Stimulated activated CD8-positive, alpha-beta memory T cell treated with anti-CD3 and anti-CD28 coated beads, Interleukin-4, amount 100 ng/mL, for 1 hour (primary cell): Measurements from ENCODE around the gene ADAM22.

Experiments used
- DNase-seq, 2 donors: peaks; one replicate each; pipeline ENCODE4 v3.0.0-alpha.2; 2020; ENCODE audit warnings: low read depth in 2 of 2, low spot score in 1 of 2

The ADAM22 gene

DNA sequence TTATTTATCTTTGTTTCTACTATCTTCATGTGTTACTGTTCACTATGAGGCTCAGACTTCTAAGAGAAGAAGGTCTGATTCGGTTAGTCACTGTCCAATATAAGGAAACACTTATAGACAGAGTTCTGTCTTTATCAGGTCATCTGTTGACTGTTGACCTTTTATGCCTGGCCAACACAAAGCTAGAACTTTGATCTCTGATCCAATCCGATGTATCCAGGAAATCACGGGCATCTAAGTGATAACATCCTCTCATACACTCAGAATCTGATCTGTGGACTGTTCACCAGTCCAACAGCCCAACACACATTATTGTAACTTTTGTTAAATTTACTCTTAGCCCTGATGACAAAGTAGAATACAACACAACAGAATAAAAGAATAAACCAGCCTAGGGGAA is 171.2 kb downstream of the ADAM22 start:
- no peak for DNase-seq

DNA sequence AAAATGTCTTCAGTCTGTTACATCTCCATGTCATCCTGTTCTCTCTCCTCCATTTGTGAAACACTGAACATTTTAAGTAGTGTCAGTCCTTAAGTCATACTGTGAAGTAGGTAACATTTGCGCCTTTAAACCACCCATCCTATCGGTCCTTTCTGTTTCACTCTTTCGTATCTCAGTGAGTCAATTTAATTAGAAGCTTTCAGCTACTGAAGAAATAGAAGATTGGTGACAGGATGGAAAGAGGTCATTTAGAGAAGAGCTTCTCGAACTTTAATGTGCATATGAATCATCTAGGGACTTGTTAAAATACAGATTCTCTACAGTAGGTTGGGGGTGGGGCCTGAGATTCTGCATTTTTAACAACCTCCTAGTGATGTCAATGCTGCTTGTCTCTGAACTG is 172.4 kb downstream of the ADAM22 start:
- DNase-seq, result no peak

DNA sequence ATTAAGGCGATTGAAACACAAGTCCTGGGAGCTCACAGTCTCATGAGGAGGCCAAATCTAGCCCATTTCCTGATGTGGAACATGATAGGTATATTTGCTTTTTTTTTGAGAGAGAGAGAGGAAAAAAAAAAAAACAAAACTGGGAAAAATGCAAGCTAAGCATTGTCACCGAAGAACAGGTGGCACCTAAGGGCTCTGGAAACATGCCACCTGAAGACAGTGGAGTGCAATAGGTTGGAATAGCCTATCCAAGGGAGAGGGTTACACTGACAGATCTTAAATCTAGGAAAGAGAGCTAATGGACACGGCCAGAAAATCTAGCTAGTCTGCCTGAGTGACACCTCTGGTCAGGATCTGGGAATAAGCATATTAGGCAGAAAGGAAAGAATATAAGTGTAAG is 175.6 kb downstream of the ADAM22 start:
- DNase-seq, result no peak

DNA sequence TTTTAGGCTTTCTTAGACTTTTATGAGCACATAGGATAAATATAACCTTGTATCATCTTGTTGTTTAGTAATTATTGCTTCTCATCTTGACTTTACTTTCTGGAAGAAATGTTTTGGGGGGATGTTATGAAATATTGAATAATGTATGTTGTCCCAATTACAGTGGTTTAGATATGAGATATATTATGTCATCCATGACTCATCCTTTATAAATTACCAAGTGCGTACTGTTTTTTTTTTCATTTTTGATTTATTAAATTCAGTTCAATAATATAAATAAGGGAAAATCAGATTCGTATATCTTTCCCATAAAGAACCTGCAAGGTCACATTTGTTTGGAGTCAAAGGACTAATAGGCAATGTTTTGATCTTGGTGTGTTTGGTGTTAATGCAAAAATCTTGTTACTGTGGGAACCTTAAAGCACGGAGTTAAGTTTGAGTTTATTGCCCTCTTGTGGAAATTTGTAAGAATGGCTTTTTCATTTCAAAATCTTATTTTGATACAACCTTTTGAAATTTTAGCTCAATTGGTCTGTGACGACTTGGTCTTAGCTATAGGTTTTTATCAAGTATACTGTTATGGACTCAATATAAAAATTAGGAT is 177.2 kb downstream of the ADAM22 start:
- DNase-seq, result no peak

DNA sequence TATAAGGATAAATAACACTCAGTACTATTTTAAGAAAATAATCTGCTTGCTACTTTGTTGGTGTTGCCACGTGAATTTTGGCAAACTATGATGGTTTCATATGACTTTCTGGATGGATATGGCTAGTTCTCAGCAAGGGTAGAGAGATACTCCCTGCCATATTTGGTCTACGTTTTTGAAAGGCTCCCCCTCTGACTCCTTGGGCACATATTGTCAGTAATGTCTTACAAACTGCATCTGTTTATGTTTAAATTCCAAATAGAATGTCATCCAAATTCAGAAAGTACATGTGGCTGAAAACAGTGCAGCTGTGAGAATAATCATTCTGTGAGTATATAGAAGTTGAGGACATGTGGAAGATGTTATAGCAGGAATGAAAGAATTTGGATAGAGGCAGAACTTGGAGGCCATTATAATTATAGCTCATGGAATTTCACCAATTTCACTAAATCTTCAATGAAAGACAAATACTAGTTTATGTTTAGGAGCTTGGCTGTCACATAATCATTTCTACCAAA is 178.0 kb downstream of the ADAM22 start:
- no peak for DNase-seq

DNA sequence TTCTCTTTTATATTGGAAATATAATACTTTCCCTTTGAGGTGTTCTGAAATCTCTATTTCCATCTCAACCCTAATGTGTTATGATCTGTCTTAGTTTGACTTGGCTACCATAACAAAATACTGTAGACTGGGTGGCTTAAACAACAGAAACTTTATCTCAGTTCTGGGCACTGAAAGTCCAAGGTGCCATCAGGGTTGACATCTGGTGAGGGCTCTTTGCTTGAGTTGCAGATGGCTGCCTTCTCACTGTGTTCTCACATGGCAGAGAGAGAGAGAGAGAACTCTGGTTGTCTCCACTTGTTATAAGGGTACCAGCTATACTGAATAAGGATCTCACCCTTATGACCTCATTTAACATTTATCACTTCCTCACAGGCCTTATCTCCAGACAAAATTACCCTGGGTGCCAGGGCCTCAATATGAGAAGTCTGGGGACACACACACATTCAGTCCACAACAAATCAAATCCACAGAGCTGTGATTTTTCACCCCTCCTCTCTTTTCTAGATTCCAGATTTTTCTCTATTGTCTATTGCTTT is 181.3 kb downstream of the ADAM22 start:
- DNase-seq, result no peak

DNA sequence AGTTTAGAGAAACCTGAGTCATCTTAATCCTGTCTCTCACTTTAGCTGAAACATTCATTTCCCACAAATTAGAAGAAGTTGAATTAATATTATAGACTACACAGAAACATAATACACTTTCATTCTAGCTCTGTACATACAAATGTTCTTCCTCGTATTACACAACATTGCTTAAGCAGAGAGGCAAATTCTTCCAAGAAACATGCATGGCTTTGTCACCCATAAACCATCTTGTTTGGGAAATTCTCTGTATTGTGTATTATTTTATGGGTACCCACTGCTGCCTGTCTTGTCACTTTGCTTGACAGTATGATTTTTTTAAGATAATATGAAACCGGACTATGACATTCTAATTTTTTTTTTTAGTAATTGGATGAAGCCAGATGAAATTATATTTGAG is 181.8 kb downstream of the ADAM22 start:
- DNase-seq, result no peak

DNA sequence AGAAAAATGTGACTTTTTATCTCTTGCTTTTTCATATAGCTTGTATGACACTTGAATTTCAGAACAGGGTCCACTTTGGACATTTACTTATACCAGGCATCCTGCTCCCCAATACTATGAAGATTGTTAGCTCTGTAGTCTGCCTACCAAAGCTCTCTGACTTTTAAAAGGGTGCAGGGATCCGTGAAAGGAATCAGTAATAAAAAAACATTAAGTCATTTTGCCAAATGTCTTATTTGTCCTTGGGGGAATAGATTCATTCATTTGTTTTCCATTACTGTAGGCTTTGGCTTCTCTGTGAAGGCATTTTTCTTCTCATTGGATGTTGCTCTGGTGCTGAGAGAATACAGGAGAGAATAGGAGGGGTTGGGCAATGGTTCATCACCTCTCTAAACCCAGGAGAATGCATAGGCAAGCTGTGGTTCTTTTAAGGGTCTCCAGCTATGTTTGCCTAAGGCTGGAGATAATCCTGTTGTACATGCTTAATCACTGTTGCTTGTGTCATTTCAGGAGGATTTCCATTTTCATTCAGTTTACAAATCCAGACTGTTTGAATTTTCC is 182.3 kb downstream of the ADAM22 start:
- DNase-seq, result no peak

DNA sequence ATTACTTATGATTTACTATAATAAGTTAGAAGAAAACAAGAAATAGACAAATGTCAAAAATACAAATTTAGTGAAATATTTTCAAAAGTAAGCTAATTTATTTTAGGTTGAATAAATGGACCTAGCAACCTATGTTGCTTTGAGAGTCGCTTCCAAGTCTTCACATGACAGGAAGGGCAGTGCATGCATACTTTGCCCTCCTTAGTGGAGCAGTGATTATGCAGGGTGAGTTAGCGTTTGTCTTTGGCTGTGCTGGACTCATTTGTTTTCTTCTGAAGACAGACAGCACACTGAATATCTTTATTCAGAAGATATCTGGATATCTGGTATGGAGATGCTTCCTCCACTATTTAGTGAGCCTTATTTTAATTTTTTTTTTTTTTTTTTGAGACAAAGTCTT is 183.3 kb downstream of the ADAM22 start:
- no peak for DNase-seq

DNA sequence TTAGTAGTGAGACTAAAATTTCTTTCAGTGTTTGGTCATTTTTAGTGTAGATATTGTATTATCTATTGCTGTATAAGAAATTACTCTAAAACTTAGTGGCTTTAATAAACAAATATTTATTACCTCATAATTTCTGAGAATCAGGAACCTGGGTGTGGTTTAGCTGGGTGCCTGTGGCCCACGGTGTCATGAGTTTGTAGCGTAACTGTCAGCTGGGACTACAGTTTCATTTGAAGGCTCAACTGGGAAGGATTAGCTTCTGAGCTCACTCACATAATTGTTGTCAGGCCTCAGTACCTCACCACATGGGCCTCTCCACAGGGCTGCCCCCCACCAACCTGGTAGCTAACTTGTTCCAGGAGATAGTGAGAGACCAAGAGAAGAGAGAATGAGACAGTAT is 187.3 kb downstream of the ADAM22 start:
- no peak for DNase-seq

DNA sequence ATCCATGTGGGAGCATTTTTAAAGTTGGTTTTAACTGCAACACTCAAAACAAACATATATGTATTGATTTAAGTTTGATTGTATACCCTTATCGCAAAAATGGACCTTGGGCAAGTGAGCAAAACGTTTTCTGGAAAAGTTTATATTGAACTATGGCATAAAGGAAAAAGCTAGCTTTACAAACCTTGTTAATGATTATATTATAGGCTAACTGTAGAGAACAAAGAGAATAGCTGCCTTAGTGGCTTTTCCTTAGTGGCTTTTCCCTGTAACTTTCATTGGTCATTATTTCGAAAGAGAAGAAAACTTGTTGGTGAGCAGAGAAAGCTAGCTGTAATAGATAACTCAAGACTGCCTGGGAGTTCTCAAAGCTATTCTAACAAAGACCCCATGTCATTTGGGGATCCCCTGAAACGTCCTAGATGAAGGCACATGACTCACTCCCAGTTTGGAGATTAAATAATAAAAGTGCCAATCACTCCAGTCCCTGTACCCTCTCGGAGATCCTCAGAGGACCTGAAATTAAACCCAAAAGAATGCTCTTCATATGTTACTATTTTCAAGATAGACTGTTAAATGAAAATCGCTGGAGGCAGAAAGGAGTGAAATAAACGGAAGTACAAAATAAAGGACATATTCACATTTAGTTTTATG is 193.7 kb downstream of the ADAM22 start:
- no peak for DNase-seq

DNA sequence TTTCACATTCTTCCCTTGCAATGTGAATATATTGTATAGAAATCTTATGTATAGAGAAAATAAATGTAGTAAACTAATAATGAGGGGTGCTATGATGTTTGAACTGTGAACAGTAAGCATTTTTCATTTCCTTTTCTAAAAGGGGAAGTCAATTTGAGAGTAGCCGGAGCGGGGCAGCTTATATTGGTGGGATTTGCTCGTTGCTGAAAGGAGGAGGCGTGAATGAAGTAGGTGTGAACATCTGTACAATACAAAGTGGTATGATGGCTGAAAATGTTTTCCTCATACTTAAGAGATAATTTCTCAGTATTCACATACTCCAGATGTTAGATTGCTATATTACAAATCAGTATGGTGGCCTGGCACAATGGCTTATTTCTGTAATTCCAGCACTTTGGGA is 198.7 kb downstream of the ADAM22 start:
- no peak for DNase-seq

DNA sequence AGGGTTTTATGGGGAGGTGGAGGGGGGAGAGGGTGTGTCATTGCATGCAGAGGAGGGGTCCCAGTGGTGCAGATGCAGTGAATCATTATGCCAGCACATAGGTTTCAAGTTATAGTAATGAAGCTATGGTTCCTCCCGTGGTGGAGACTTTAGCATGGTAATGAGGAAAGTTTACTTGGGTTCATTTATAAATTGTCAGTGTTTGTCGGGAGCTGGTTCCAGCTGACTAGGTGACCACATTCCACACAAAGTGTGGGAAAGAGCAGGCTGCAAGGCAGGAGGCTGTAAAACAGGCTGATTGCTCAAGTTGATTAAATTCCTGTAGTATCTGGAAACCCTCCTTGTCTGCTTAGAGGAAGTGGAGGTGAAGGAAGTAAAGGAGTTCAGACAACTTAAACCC is 206.9 kb downstream of the ADAM22 start:
- DNase-seq, result no peak

DNA sequence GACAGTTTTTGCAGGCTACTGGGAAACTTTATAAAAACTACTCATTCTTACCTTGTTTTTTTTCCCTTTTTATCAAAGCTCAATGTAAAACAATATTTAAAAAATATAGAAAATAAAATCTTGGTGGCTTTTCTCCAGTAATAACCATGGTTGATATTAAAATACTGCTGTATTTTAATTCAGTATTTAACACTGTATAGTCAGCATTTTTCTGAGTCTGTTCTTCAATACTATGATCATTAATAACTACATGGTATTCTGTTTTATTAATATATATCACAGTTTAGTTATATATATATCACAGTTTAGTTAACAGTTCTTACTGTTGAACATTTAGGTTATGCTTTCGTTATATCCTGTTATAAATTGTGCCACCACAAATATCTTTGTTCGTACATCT is 207.4 kb downstream of the ADAM22 start:
- DNase-seq, result no peak

DNA sequence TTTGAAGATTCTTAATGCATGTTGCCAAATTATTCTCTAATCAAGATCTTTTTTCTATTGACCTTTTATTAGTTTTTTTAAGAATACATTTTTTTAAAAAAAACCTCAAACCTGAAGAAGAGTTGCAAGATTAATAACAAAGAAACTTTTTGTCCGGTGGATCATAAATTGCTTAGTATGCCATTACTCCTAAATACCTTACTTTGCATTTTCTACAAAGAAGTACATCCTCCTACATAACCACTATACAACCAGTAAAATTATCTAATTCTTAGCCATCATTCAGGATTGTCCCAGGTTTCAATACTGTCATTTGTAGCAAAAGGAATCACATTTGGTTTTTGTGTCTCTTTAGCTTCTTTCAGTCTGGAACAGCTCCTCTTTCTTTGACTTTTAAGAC is 207.9 kb downstream of the ADAM22 start:
- DNase-seq, result no peak

DNA sequence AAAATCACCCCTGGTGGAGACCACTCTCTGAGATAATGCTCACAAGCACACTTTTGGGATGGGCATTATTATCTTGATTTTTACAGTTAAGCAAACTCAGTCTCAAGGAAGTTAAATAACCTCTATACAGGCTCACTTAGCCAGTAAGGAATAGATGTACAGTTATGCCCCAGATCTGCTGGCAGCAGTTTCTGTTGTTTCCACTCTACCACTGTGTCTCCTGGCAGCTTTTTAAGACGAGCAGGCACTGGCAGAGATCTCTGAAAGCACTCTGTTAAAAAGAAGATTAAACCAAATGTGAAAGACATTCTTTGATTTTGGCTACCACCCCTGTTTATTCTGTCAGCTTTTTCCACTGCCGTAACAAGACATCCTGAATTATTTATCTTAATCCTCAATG is 212.6 kb downstream of the ADAM22 start:
- no peak for DNase-seq

DNA sequence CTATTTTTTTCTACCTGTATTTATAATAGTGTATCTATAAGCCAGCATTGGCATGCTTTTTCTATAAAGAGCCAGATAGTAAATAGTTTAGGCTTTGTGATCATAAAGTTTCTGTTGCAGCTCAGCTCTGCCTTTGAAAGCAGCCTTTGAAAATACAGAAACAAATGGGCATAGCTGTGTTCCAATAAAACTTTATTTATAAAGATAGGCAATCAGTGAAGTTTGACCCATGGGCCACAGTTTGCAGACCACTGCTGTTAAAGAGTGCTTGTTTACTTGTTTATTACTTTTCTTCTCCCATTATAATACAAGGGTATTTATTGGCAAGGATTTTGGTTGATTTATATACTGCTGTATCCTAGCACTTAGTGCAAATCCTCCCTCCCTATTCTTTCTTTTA is 213.3 kb downstream of the ADAM22 start:
- no peak for DNase-seq

DNA sequence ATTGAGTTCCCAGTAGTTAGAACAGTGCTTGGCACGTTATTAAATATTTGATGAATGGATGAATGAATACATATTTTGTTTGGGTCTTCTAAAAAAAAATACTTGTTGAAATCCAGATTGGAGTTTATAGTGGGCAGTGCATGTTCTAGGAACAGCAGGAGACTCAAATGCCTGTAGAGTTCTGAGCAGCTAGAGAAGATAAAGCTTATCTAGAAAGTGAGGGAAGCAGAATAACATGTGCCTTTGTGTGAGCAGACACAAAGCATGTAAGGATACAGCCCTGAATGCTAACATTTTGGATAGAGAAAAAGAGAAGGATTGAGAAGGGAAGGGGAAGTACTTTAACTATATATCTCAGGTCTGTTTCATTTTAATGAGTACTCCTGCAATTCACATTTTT is 213.9 kb downstream of the ADAM22 start:
- no peak for DNase-seq

DNA sequence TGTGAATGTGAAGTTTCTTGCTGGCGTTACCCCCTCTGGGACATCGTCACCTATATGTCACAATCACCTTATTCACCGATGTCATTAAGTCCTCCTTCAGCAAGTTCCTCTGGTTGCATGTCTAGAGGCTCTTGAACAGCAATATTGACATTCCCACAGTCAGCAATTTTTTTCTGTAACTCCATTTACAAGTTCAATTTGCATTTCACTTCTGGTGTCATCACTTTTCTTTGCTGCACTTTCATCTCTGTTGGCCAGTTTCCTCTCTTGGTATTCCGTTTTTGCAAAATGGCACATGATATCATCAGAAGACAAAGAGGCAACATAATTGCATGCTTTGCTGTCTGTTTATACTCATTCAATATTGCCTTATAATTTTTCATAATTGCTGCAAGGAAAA is 216.0 kb downstream of the ADAM22 start:
- no peak for DNase-seq

DNA sequence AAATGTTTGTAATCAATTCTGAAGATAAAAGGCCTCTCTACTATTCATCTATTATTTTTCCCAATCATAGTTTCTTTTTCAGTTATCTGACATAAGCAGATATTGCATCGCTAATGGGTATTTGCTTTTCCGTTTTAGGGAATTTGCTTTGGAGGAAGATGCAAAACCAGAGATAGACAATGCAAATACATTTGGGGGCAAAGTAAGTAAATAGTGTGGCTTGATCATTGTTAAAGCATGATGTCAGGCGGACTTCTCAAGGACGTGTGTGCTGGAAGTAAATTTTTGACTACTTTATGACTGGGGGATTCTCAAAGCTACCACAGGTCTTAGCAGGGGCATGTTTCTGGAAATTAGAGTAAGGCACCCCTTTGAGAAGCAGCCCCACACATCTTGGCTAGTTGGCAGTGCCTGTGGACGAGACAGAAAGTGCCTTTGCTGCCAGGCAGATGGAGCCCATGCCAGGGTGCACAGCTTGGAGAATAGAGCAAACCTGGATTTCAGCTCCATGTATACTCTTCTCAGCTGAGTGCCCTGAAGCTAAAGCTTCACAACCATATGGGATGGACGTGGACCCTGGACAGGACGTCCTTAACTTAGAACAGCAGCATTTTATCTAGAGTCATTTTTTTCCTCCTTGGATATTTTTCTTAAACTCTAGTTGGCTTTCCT is 217.2 kb downstream of the ADAM22 start:
- no peak for DNase-seq

DNA sequence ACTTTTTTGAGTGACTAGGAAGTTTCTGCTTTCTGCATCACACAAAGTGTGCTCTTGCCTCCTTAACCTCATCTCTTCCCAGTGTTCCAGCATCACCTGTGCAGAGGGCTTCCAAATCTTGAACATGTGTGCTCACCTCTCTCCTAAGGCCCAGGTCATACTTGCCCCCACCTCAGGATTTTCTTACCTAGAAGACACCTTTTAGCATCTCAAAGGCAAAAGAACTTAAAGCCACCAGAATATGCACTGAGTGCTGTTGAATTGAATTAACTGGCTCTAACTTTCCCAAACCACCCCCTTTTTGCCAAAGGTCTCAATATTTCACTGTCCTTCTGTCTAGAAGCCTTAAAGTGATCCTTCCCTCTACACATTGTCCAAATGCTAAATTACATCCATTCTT is 219.3 kb downstream of the ADAM22 start:
- DNase-seq, result no peak

DNA sequence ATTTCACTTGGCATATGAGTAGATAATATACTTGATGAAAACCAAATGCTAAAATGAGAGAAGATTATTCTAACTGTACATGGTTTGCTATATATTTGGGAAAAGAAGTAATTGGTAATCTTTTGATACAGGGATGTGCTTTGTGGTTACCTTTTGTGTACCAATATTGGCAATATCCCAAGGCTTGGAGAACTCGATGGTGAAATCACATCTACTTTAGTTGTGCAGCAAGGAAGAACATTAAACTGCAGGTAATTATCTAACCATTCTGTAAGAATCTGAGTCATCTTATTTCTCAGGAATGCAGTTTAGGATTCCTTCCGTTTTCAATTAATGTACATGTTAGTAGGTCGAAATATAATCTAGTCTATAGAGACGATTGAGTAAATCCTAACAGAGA is 221.7 kb downstream of the ADAM22 start:
- DNase-seq, result no peak
